SU-DHL-6 (cell line): ENCODE data around the gene OTOF.
"Not testable (repeated sequence)": the region's sequence is repeated elsewhere in the genome, so short reads cannot be mapped to it uniquely, and the experiment has no call there.

Experiments used
- H2AFZ ChIP-seq: fragments of 200-600 bp; sonication (generic); 2 replicates; pipeline ENCODE4 v1.6.1; 2014; ENCODE audit warnings: low read depth, mild to moderate bottlenecking, moderate library complexity, mixed read lengths, antibody characterized with exemption, low read length; ENCODE audit not compliant: severe bottlenecking
- H3F3A ChIP-seq: fragments of 200-600 bp; shearing (Covaris generic); 2 replicates; pipeline ENCODE4 v1.6.0; 2016; ENCODE audit warnings: antibody characterized with exemption, mild to moderate bottlenecking; ENCODE audit not compliant: insufficient read depth
- H3K27ac ChIP-seq: fragments of 200-600 bp; sonication (generic); 2 replicates; pipeline ENCODE4 v1.5.1; 2016; ENCODE audit warnings: low read depth, mild to moderate bottlenecking, low read length, moderate library complexity, mixed read lengths
- H3K27me3 ChIP-seq: fragments of 200-600 bp; sonication (generic), shearing (Covaris generic); 2 replicates; pipeline ENCODE4 v1.6.0; 2014; ENCODE audit warnings: mild to moderate bottlenecking, low read length
- H3K36me3 ChIP-seq: fragments of 200-600 bp; sonication (generic); 2 replicates; pipeline ENCODE4 v1.6.1; 2014; ENCODE audit warnings: mild to moderate bottlenecking, low read length, mixed read lengths
- H3K4me2 ChIP-seq: fragments of 300-600, 200-600 bp; shearing (Covaris generic), sonication (generic); 2 replicates; pipeline ENCODE4 v1.6.0; 2014; ENCODE audit warnings: low read length, low read depth, mild to moderate bottlenecking; ENCODE audit not compliant: poor library complexity, severe bottlenecking
- H3K4me3 ChIP-seq: fragments of 200-600 bp; sonication (generic); 2 replicates; pipeline ENCODE4 v1.5.1; 2014; ENCODE audit warnings: antibody characterized with exemption, low read length, mild to moderate bottlenecking, mixed read lengths; ENCODE audit not compliant: insufficient read depth, poor library complexity, severe bottlenecking
- H3K79me2 ChIP-seq: fragments of 200-600 bp; sonication (generic); 2 replicates; pipeline ENCODE4 v1.6.1; 2014; ENCODE audit warnings: mild to moderate bottlenecking, low read length, moderate library complexity; ENCODE audit not compliant: insufficient read depth
- H3K9ac ChIP-seq: fragments of 200-600 bp; sonication (generic); 2 replicates; pipeline ENCODE4 v1.7.0; 2014; ENCODE audit warnings: mild to moderate bottlenecking, low read length
- H3K9me2 ChIP-seq: fragments of 200-600 bp; sonication (generic); replicated peaks from 2 replicates; pipeline ENCODE4 v1.6.1; 2014; ENCODE audit warnings: low read length; ENCODE audit not compliant: insufficient read depth
- H3K9me3 ChIP-seq: fragments of 200-600 bp; sonication (generic); 2 replicates; pipeline ENCODE4 v1.6.1; 2014; ENCODE audit warnings: low read length, mixed read lengths; ENCODE audit not compliant: insufficient read depth
- H4K20me1 ChIP-seq: fragments of 200-600 bp; sonication (generic); 2 replicates; pipeline ENCODE4 v1.6.1; 2014; ENCODE audit warnings: low read depth, mild to moderate bottlenecking, antibody characterized with exemption, low read length, moderate library complexity, mixed read lengths
- EZH2phosphoT487 ChIP-seq: fragments of 200-600 bp; sonication (generic), shearing (Covaris generic); conservative IDR thresholded peaks from 2 replicates; pipeline ENCODE4 v1.6.1; 2018; ENCODE audit warnings: mild to moderate bottlenecking, antibody characterized with exemption, low read length, moderate library complexity, mixed read lengths
- TF ChIP-seq, protein P1 (sequence below): fragments of 200-600 bp; sonication (generic); IDR thresholded peaks from one replicate; pipeline ENCODE4 v1.5.1; 2017; ENCODE audit warnings: antibody characterized with exemption, mild to moderate bottlenecking, low read length, moderate library complexity; ENCODE audit not compliant: insufficient read depth, poor library complexity, severe bottlenecking

Gene OTOF

DNA sequence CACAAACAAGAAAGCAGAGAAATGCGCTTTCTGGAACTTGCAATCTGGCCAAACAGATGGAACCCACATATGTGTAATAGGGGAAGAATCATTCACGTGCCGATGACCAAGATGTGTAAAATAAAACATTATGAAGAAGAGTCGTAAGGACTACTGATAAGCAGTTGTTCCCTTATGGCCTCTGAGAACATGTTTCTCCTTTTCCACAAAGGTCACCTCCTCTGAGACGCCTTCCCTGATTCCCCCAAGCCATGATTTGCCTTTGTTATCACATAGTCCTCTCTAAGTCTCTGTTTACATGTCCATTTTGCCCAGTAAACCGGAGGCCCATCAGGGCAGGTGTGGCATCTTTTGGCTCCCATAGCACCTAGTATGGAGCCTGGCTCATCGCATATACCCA, 8.0 kb downstream of the OTOF start:
- no peaks in the 10 kb centered on the region for H4K20me1 ChIP-seq
- TF ChIP-seq, protein P1, sequence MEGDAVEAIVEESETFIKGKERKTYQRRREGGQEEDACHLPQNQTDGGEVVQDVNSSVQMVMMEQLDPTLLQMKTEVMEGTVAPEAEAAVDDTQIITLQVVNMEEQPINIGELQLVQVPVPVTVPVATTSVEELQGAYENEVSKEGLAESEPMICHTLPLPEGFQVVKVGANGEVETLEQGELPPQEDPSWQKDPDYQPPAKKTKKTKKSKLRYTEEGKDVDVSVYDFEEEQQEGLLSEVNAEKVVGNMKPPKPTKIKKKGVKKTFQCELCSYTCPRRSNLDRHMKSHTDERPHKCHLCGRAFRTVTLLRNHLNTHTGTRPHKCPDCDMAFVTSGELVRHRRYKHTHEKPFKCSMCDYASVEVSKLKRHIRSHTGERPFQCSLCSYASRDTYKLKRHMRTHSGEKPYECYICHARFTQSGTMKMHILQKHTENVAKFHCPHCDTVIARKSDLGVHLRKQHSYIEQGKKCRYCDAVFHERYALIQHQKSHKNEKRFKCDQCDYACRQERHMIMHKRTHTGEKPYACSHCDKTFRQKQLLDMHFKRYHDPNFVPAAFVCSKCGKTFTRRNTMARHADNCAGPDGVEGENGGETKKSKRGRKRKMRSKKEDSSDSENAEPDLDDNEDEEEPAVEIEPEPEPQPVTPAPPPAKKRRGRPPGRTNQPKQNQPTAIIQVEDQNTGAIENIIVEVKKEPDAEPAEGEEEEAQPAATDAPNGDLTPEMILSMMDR = no peak
- TF ChIP-seq EZH2phosphoT487 = no peak
- H3F3A ChIP-seq = no peaks in the 10 kb centered on the region
- H3K4me3 ChIP-seq = no peak overlapping the region
- H3K9ac ChIP-seq = no peak overlapping the region
- H3K79me2 ChIP-seq = no peaks in the 10 kb centered on the region
- H3K27me3 ChIP-seq = no peaks in the 10 kb centered on the region
- H3K9me3 ChIP-seq = no peaks in the 10 kb centered on the region
- no peaks in the 10 kb centered on the region for H3K9me2 ChIP-seq
- H3K4me2 ChIP-seq = no peak overlapping the region
- no peak overlapping the region for H3K27ac ChIP-seq
- no peak overlapping the region for H2AFZ ChIP-seq
- no peaks in the 10 kb centered on the region for H3K36me3 ChIP-seq

DNA sequence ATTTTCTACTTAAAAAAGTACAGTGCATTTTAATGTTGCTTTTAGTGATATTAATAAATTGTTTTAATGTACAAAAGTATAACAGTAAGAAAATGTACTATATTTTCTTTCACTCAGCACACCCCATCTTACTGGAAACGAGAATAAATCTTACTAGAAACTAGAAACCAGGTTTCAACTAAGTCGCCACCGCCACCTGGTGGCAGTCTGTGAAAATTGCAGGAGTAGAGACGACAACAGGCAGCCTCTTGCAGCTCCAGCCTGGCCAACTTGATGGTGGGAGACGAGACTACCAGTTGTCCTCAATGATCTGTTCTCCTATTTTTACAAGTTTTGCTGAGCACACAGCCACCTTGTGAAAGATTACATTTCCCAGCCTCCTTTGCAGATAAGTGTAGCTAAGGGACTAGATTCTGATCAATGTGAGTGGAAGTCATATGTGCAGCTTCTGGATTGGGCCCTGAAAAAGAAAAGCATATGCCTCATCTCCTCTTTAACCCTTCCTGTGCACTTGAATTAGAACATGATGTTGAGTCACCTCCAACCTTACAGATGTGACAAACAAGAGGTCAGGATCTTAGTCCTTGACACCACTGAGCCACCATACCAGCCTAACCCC, 8.7 kb downstream of the OTOF start:
- Histone ChIP-seq H3F3A (no peaks in the 10 kb centered on the region), H3K9me3 (no peaks in the 10 kb centered on the region), H3K36me3 (no peaks in the 10 kb centered on the region), H3K79me2 (no peaks in the 10 kb centered on the region), H3K4me2 (no peak overlapping the region), H3K4me3 (no peak overlapping the region), H3K27me3 (no peaks in the 10 kb centered on the region), H4K20me1 (no peaks in the 10 kb centered on the region), H3K27ac (no peak overlapping the region), H3K9ac (no peak overlapping the region), H2AFZ (no peak overlapping the region), H3K9me2 (no peaks in the 10 kb centered on the region)
- TF ChIP-seq, protein P1 = peak; percentile 70
- TF ChIP-seq EZH2phosphoT487 = no peak

DNA sequence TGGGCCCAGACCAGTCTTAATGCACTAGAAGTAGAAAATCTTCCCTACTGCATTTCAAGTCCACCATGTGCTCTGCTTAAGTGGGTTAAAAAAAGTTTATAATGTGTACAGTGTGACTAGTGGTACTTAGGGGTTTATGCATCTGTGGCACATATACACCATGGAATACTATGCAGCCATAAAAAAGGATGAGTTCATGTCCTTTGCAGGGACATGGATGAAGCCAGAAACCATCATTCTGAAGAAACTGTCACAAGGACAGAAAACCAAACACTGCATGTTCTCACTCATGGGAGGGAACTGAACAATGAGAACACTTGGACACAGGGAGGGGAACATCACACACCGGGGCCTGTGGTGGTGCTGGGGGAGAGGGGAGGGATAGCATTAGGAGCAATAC, 9.4 kb downstream of the OTOF start:
- not testable (repeated sequence) for H3K27ac ChIP-seq, H3K9ac ChIP-seq, H2AFZ ChIP-seq, H3K79me2 ChIP-seq, H3K4me3 ChIP-seq, H3F3A ChIP-seq, H4K20me1 ChIP-seq, H3K4me2 ChIP-seq, H3K9me2 ChIP-seq, H3K9me3 ChIP-seq, H3K36me3 ChIP-seq, H3K27me3 ChIP-seq

DNA sequence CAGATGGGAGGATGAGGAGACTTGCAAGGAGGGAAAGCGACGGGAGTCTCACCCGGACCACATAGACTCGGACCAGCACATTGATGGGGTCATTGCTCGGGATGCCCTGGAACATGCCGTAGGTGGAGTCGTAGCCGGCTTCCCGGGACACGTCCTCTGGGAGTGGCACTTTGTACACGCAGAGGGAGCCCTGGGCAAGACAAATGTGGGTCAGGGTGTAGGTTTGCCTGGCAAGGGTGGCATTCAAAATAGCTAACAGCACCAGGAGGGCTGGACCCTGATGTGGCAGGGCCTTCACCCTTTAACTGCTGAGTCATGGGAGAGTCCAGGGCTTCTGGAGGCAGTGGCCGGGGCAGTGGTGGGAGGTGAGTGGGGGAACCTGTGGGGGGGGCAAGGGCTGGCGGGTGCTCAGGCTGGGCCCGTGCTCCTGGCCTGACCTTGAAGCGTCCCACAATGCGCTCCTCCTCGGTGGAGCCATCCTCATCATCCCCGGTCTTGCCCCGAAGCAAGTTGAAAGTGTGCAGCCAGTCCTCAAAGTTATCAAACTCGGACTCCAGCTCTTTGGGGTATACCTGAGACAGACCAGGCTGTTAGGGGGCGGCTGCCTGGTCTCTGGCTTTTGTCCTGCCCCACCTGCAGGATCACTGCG, 11.1 kb downstream of the OTOF start:
- Histone ChIP-seq H3K9ac (no peak overlapping the region), H3K9me3 (no peaks in the 10 kb centered on the region), H3K4me2 (no peak overlapping the region), H3F3A (no peaks in the 10 kb centered on the region), H2AFZ (no peak overlapping the region), H3K9me2 (no peaks in the 10 kb centered on the region), H3K79me2 (no peaks in the 10 kb centered on the region), H3K27me3 (no peaks in the 10 kb centered on the region), H3K4me3 (no peak overlapping the region), H3K36me3 (no peaks in the 10 kb centered on the region), H3K27ac (no peak overlapping the region), H4K20me1 (no peaks in the 10 kb centered on the region)
- no peak for TF ChIP-seq EZH2phosphoT487
- TF ChIP-seq, protein P1 = no peak
